Ectodermal cell (in vitro differentiated cells): Measurements from ENCODE around the gene OR4M1.
"Not testable (repeated sequence)": the region's sequence is repeated elsewhere in the genome, so short reads cannot be mapped to it uniquely, and the experiment has no call there.

Source experiments
- H3K27ac ChIP-seq: 2 replicates; pipeline ENCODE4 v1.7.0; 2013; ENCODE audit warnings: mild to moderate bottlenecking, low read depth, low read length; ENCODE audit not compliant: insufficient read depth, poor library complexity, severe bottlenecking
- H3K27me3 ChIP-seq: 2 replicates; pipeline ENCODE4 v1.7.0; 2013; ENCODE audit warnings: mild to moderate bottlenecking, low read length; ENCODE audit not compliant: insufficient read depth, control insufficient read depth, poor library complexity, severe bottlenecking
- H3K36me3 ChIP-seq: one replicate; pipeline ENCODE4 v1.7.0; 2013; ENCODE audit warnings: low read length; ENCODE audit not compliant: control insufficient read depth, insufficient read depth
- H3K4me1 ChIP-seq: one replicate; pipeline ENCODE4 v1.7.0; 2013; ENCODE audit warnings: low read length; ENCODE audit not compliant: control insufficient read depth, insufficient read depth
- H3K4me3 ChIP-seq: 2 replicates; pipeline ENCODE4 v1.7.0; 2013; ENCODE audit warnings: low read depth, low read length, control low read depth; ENCODE audit not compliant: insufficient read depth
- H3K9me3 ChIP-seq: 2 replicates; pipeline ENCODE4 v1.7.0; 2013; ENCODE audit warnings: mild to moderate bottlenecking, low read length, moderate library complexity; ENCODE audit not compliant: control insufficient read depth
- WGBS, 2 experiments: methylation state at CpG; one replicate each; pipeline ENCODE4 v1.1.7; 2013; ENCODE audit warnings: missing lambda C conversion rate in 2 of 2; 5-methylcytosine and 5-hydroxymethylcytosine counted together

OR4M1 gene

GRCh38 chr14:19785848-19786247, 12.5 kb downstream of the OR4M1 start:
- H3K27ac ChIP-seq, H3K4me1 ChIP-seq, H3K4me3 ChIP-seq, H3K27me3 ChIP-seq, H3K36me3 ChIP-seq: not testable (repeated sequence)
- WGBS, 2 experiments, result 82% methylated on average over 16 of the region's 16 CpGs
- peaks cover 15% of the 10 kb centered on the region for H3K9me3 ChIP-seq

- H3K27me3 ChIP-seq, H3K4me3 ChIP-seq, H3K27ac ChIP-seq, H3K4me1 ChIP-seq, H3K36me3 ChIP-seq: not testable (repeated sequence)
- WGBS, 2 experiments, result 71 to 74% methylated on average over 6 of the region's 6 CpGs
- peaks cover 20% of the 10 kb centered on the region for H3K9me3 ChIP-seq
Measured at GRCh38 chr14:19787318-19787717, 14.0 kb downstream of the OR4M1 start.

GRCh38 chr14:19788150-19788549, 14.8 kb downstream of the OR4M1 start:
- peaks cover 20% of the 10 kb centered on the region for H3K9me3 ChIP-seq
- WGBS, 2 experiments, result 64 to 65% methylated on average over 7 of the region's 7 CpGs
- H3K4me3 ChIP-seq, H3K27ac ChIP-seq, H3K27me3 ChIP-seq, H3K4me1 ChIP-seq, H3K36me3 ChIP-seq: not testable (repeated sequence)

- not testable (repeated sequence) for H3K27me3 ChIP-seq, H3K4me3 ChIP-seq, H3K36me3 ChIP-seq, H3K4me1 ChIP-seq, H3K27ac ChIP-seq
- whole genome bisulfite sequencing, 2 experiments, result 77 to 83% methylated on average over 10 of the region's 10 CpGs
- H3K9me3 ChIP-seq, result peaks cover 31% of the 10 kb centered on the region
Measured at GRCh38 chr14:19796520-19797108, 23.3 kb downstream of the OR4M1 start.

GRCh38 chr14:19799880-19800279, 26.6 kb downstream of the OR4M1 start:
- H3K27ac ChIP-seq, result no peak overlapping the region
- H3K4me1 ChIP-seq, result no peaks in the 10 kb centered on the region
- no peak overlapping the region for H3K4me3 ChIP-seq
- no peaks in the 10 kb centered on the region for H3K27me3 ChIP-seq
- peaks cover 25% of the 10 kb centered on the region for H3K9me3 ChIP-seq
- no peaks in the 10 kb centered on the region for H3K36me3 ChIP-seq
- WGBS, 2 experiments, result 72% methylated on average over 5 of the region's 5 CpGs

GRCh38 chr14:19800282-19801117, 27.2 kb downstream of the OR4M1 start:
- Histone ChIP-seq H3K27ac (no peak overlapping the region), H3K36me3 (no peaks in the 10 kb centered on the region), H3K4me3 (no peak overlapping the region), H3K9me3 (peaks cover 26% of the 10 kb centered on the region), H3K4me1 (no peaks in the 10 kb centered on the region), H3K27me3 (no peaks in the 10 kb centered on the region)
- 78 to 80% methylated on average over 17 of the region's 17 CpGs for WGBS, 2 experiments

GRCh38 chr14:19801118-19801464, 27.8 kb downstream of the OR4M1 start:
- no peaks in the 10 kb centered on the region for H3K27me3 ChIP-seq
- H3K9me3 ChIP-seq, result peaks cover 24% of the 10 kb centered on the region
- H3K27ac ChIP-seq, result no peak overlapping the region
- H3K4me1 ChIP-seq, result no peaks in the 10 kb centered on the region
- 76 to 82% methylated on average over 13 of the region's 13 CpGs for WGBS, 2 experiments
- H3K36me3 ChIP-seq, result no peaks in the 10 kb centered on the region
- H3K4me3 ChIP-seq, result no peak overlapping the region

GRCh38 chr14:19803470-19803869, 30.2 kb downstream of the OR4M1 start, which contains the start of gene OR4N2:
Gene OR4N2 (plus strand): TSS chr14:19803770. CDS start chr14:19827449, 23,679 bp downstream.
- 86% methylated on average over 1 of the region's 1 CpG; no CpG with 5 or more reads in 1 of the 2 experiments for WGBS, 2 experiments
- not testable (repeated sequence) for H3K36me3 ChIP-seq, H3K4me1 ChIP-seq, H3K4me3 ChIP-seq, H3K27me3 ChIP-seq, H3K27ac ChIP-seq
- H3K9me3 ChIP-seq, result peaks cover 14% of the 10 kb centered on the region

GRCh38 chr14:19813171-19813920, 40.0 kb downstream of the OR4M1 start:
- peaks cover 14% of the 10 kb centered on the region for H3K9me3 ChIP-seq
- not testable (repeated sequence) for H3K36me3 ChIP-seq, H3K4me3 ChIP-seq, H3K27me3 ChIP-seq, H3K4me1 ChIP-seq, H3K27ac ChIP-seq
- WGBS, 2 experiments, result 59 to 68% methylated on average over 3 to 4 of the region's 4 CpGs

- H3K36me3 ChIP-seq, H3K27ac ChIP-seq, H3K4me3 ChIP-seq, H3K9me3 ChIP-seq, H3K4me1 ChIP-seq, H3K27me3 ChIP-seq: not testable (repeated sequence)
- 42 to 46% methylated on average over 1 of the region's 1 CpG for WGBS, 2 experiments
Measured at GRCh38 chr14:19819879-19820278, 46.6 kb downstream of the OR4M1 start.
